A673 (cell line): ENCODE data around the gene FGFBP2. TPM values are rescaled to one million over a fixed set of nuclear protein-coding genes. Genes with fewer than 3 reads are reported as not detected.
"Not testable (repeated sequence)": the region's sequence is repeated elsewhere in the genome, so short reads cannot be mapped to it uniquely, and the experiment has no call there.

Source experiments
- BruUV-seq: library from RNA; stranded (reverse); fragments of 400-500 nt; replicated peaks from 2 replicates; lab custom pipeline; 2021; lab: Mats Ljungman, UMichigan
- CTCF ChIA-PET: fragments of 300-600 bp; sonication (Branson Sonifier 250); formaldehyde crosslinking; loops from one replicate; lab custom pipeline; 2022; ENCODE audit warnings: antibody characterized with exemption; lab: Charles Lee
- POLR2A ChIA-PET: fragments of 300-600 bp; sonication (Branson Sonifier 250); formaldehyde crosslinking; loops from one replicate; lab custom pipeline; 2022; ENCODE audit warnings: antibody characterized with exemption; ENCODE audit not compliant: low non-redundant PET; lab: Charles Lee
- DNase-seq: peaks from one replicate; pipeline ENCODE4 v3.0.0-alpha.2; 2015; ENCODE audit warnings: low spot score
- H3K27ac ChIP-seq: fragments of 200-600 bp; sonication (generic); 2 replicates; pipeline ENCODE4 v1.5.1; 2016; ENCODE audit warnings: mixed run types, low read depth, mild to moderate bottlenecking, mixed read lengths, antibody characterized with exemption, low read length; ENCODE audit not compliant: poor library complexity, severe bottlenecking
- H3K27me3 ChIP-seq: fragments of 200-600 bp; sonication (generic); replicated peaks from 2 replicates; pipeline ENCODE4 v1.6.1; 2017; ENCODE audit warnings: mixed run types, low read depth, mild to moderate bottlenecking, mixed read lengths, antibody characterized with exemption, low read length; ENCODE audit not compliant: insufficient read depth, poor library complexity
- H3K36me3 ChIP-seq: fragments of 200-600 bp; sonication (generic); 2 replicates; pipeline ENCODE4 v1.6.1; 2016; ENCODE audit warnings: mixed run types, mild to moderate bottlenecking, mixed read lengths, antibody characterized with exemption, low read length; ENCODE audit not compliant: insufficient read depth, poor library complexity, severe bottlenecking
- H3K4me1 ChIP-seq: fragments of 200-600 bp; sonication (generic); 2 replicates; pipeline ENCODE4 v1.6.1; 2017; ENCODE audit warnings: mixed run types, mild to moderate bottlenecking, mixed read lengths, antibody characterized with exemption, low read length; ENCODE audit not compliant: insufficient read depth, poor library complexity, severe bottlenecking
- H3K4me3 ChIP-seq: fragments of 200-600 bp; sonication (generic); 2 replicates; pipeline ENCODE4 v1.5.1; 2016; ENCODE audit warnings: low read depth, mixed run types, mild to moderate bottlenecking, mixed read lengths, low read length; ENCODE audit not compliant: poor library complexity, severe bottlenecking
- H3K9me3 ChIP-seq: fragments of 200-600 bp; sonication (generic); 2 replicates; pipeline ENCODE4 v1.6.1; 2016; ENCODE audit warnings: mixed run types, low read depth, mild to moderate bottlenecking, mixed read lengths, antibody characterized with exemption, low read length; ENCODE audit not compliant: poor library complexity, severe bottlenecking
- CTCF ChIP-seq: fragments of 300-800, 200-600 bp; sonication (generic); conservative IDR thresholded peaks from 2 replicates; pipeline ENCODE4 v1.5.1; 2017; ENCODE audit warnings: low read depth, mild to moderate bottlenecking, antibody characterized with exemption, low read length, moderate library complexity, mixed read lengths
- EZH2 ChIP-seq: fragments of 200-600 bp; sonication (generic); IDR thresholded peaks from 2 replicates; pipeline ENCODE4 v1.6.1; 2017; ENCODE audit warnings: borderline replicate concordance, low read depth, mild to moderate bottlenecking, mixed read lengths, antibody characterized with exemption, low read length; ENCODE audit not compliant: poor library complexity, severe bottlenecking
- intact Hi-C: fragments of 100-400 bp; cut with micrococcal nuclease; formaldehyde crosslinking; loops from one replicate; pipeline ENCODE4 v1.10.0; 2022; ENCODE audit not compliant: unreplicated experiment
- total RNA-seq: library from RNA; stranded (reverse); gene quantifications from 2 replicates; pipeline ENCODE4 v1.2.3, GENCODE V29; 2021

Gene FGFBP2
- total RNA-seq, 1 experiment from 2014 or later = not detected

- DNase-seq = peak; percentile 84
- POLR2A ChIA-PET = no interaction called here
- intact Hi-C loops = no loop called here
- Histone ChIP-seq H3K36me3 (no peaks in the 10 kb centered on the region), H3K9me3 (no peaks in the 10 kb centered on the region), H3K27me3 (no peaks in the 10 kb centered on the region), H3K4me1 (no peaks in the 10 kb centered on the region), H3K27ac (no peak overlapping the region), H3K4me3 (no peak overlapping the region)
- no TSS peak for BruUV-seq
- CTCF ChIA-PET = no interaction called here
- TF ChIP-seq EZH2 = no peak
- no peak for TF ChIP-seq CTCF
Observed at GRCh38 chr4:15920723-15921591, 42.0 kb downstream of the FGFBP2 start.

GRCh38 chr4:15918484-15919129 is 44.4 kb downstream of the FGFBP2 start:
- no peak overlapping the region for H3K4me3 ChIP-seq
- ChIA-PET CTCF (no interaction called here), POLR2A (no interaction called here)
- H3K4me1 ChIP-seq = no peaks in the 10 kb centered on the region
- no peaks in the 10 kb centered on the region for H3K36me3 ChIP-seq
- no TSS peak for BruUV-seq
- H3K9me3 ChIP-seq = no peaks in the 10 kb centered on the region
- DNase-seq = no peak
- intact Hi-C loops = no loop called here
- no peaks in the 10 kb centered on the region for H3K27me3 ChIP-seq
- no peak overlapping the region for H3K27ac ChIP-seq
- TF ChIP-seq CTCF (no peak), EZH2 (no peak)

GRCh38 chr4:15917297-15917696 is 45.7 kb downstream of the FGFBP2 start:
- DNase-seq = no peak
- H3K36me3 ChIP-seq = no peaks in the 10 kb centered on the region
- intact Hi-C loops = no loop called here
- no peaks in the 10 kb centered on the region for H3K9me3 ChIP-seq
- BruUV-seq = no TSS peak
- no peak overlapping the region for H3K4me3 ChIP-seq
- H3K27me3 ChIP-seq = no peaks in the 10 kb centered on the region
- no peak overlapping the region for H3K27ac ChIP-seq
- TF ChIP-seq EZH2 = no peak
- POLR2A ChIA-PET = no interaction called here
- CTCF ChIA-PET = no interaction called here
- H3K4me1 ChIP-seq = no peaks in the 10 kb centered on the region

GRCh38 chr4:15916358-15916757 is 46.6 kb downstream of the FGFBP2 start:
- BruUV-seq, H3K4me3 ChIP-seq, POLR2A ChIA-PET, CTCF ChIA-PET, intact Hi-C loops, DNase-seq, H3K9me3 ChIP-seq, H3K27ac ChIP-seq, H3K4me1 ChIP-seq, H3K36me3 ChIP-seq, H3K27me3 ChIP-seq: not testable (repeated sequence)
